SK-N-SH treated with all-trans-retinoic acid at 6 μM for 48 hours (cell line): ENCODE data around the gene NT5C3A.

Experiments used
- ARNTL ChIP-seq: fragments of 450-650 bp; formaldehyde crosslinking; IDR thresholded peaks from 2 replicates; pipeline ENCODE4 v1.5.0; 2020; ENCODE audit warnings: low read depth, mild to moderate bottlenecking, moderate library complexity, borderline replicate concordance
- CSDC2 ChIP-seq: fragments of 250-450 bp; sonication (Bioruptor Pico); IDR thresholded peaks from 2 replicates; pipeline ENCODE4 v1.5.0; 2020; ENCODE audit warnings: mild to moderate bottlenecking, moderate library complexity
- ESRRG ChIP-seq: fragments of 250-450 bp; sonication (Bioruptor Pico); IDR thresholded peaks from 2 replicates; pipeline ENCODE4 v1.6.1; 2021; ENCODE audit warnings: mild to moderate bottlenecking
- GLIS3 ChIP-seq: fragments of 250-450 bp; sonication (Bioruptor Pico); IDR thresholded peaks from 2 replicates; pipeline ENCODE4 v1.5.0; 2020; ENCODE audit warnings: mild to moderate bottlenecking, moderate library complexity
- ISL1 ChIP-seq: fragments of 250-450 bp; sonication (Bioruptor Pico); IDR thresholded peaks from 2 replicates; pipeline ENCODE4 v2.1.2; 2022; ENCODE audit warnings: mild to moderate bottlenecking, moderate library complexity
- OSR1 ChIP-seq: fragments of 250-450 bp; sonication (Bioruptor Pico); IDR thresholded peaks from 2 replicates; pipeline ENCODE4 v1.8.0; 2022; ENCODE audit warnings: moderate library complexity, mild to moderate bottlenecking, inconsistent platforms
- SNAI2 ChIP-seq: fragments of 250-450 bp; sonication (Bioruptor Pico); IDR thresholded peaks from 2 replicates; pipeline ENCODE4 v1.5.0; 2020; ENCODE audit warnings: mild to moderate bottlenecking, moderate library complexity
- TCF4 ChIP-seq: fragments of 250-450 bp; sonication (Bioruptor Pico); IDR thresholded peaks from 2 replicates; pipeline ENCODE4 v1.8.0; 2021; ENCODE audit warnings: mild to moderate bottlenecking, moderate library complexity, borderline replicate concordance
- TOX ChIP-seq: fragments of 250-450 bp; sonication (Bioruptor Pico); IDR thresholded peaks from 2 replicates; pipeline ENCODE4 v1.8.0; 2021; ENCODE audit warnings: mild to moderate bottlenecking, moderate library complexity, borderline replicate concordance
- ZFP3 ChIP-seq: fragments of 250-450 bp; sonication (Bioruptor Pico); IDR thresholded peaks from 2 replicates; pipeline ENCODE4 v1.5.0; 2020; ENCODE audit warnings: mild to moderate bottlenecking, moderate library complexity
- ZFP30 ChIP-seq: fragments of 450-650 bp; formaldehyde crosslinking; IDR thresholded peaks from 2 replicates; pipeline ENCODE4 v1.5.0; 2022; ENCODE audit warnings: mild to moderate bottlenecking, moderate library complexity
- ZNF565 ChIP-seq: fragments of 450-650 bp; formaldehyde crosslinking; conservative IDR thresholded peaks from 2 replicates; pipeline ENCODE4 v1.5.0; 2020; ENCODE audit warnings: low read depth, mild to moderate bottlenecking, moderate library complexity
- TF ChIP-seq, protein P1 (sequence below): fragments of 250-450 bp; sonication (Bioruptor Pico); IDR thresholded peaks from 2 replicates; pipeline ENCODE4 v1.8.0; 2020; ENCODE audit warnings: mild to moderate bottlenecking, moderate library complexity, borderline replicate concordance
- TF ChIP-seq, protein P2 (sequence below): fragments of 250-450 bp; sonication (Bioruptor Pico); IDR thresholded peaks from 2 replicates; pipeline ENCODE4 v1.5.1; 2020; ENCODE audit warnings: low read depth, mild to moderate bottlenecking, moderate library complexity

DNA sequence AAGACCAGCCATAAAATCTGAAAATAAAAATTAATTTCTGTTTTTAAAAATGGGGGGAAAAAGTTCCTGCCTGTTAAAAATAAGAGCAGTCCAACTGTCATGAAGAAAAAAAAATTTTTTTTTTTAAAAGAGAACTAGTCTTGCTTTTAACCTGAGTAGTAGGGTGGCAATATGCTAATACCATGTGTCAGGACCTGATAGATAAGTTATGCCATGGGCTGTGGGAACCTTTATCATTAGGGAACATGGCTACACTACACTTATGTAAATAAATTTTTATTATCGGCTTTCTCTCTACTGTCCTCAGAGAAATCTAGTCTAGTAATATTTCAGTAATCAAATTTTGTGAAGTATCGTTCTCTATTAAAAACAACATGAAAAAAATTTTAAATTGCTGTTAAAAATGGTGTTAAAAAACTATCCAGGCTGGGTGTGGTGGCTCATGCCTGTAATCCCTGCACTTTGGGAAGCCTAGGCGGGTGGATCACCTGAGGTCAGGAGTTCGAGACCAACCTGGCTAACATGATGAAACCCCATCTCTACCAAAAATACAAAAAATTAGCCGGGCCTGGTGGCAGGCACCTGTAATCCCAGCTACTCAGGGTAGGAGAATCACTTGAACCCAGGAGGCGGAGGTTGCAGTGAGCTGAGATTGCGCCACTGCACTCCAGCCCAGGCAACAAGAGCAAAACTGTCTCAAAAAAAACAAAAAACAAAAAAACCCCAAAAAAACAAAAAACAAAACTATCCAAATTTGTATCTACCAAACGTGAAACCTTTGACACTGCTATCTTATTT, 20.7 kb downstream of the NT5C3A start:
- no peak for TF ChIP-seq ZFP30 (CRISPR knock-in tag)
- TF ChIP-seq GLIS3, result no peak
- TF ChIP-seq CSDC2, result no peak
- no peak for TF ChIP-seq ESRRG (CRISPR knock-in tag)
- no peak for TF ChIP-seq ZFP3 (CRISPR knock-in tag)
- no peak for TF ChIP-seq SNAI2 (CRISPR knock-in tag)
- TF ChIP-seq, protein P1, sequence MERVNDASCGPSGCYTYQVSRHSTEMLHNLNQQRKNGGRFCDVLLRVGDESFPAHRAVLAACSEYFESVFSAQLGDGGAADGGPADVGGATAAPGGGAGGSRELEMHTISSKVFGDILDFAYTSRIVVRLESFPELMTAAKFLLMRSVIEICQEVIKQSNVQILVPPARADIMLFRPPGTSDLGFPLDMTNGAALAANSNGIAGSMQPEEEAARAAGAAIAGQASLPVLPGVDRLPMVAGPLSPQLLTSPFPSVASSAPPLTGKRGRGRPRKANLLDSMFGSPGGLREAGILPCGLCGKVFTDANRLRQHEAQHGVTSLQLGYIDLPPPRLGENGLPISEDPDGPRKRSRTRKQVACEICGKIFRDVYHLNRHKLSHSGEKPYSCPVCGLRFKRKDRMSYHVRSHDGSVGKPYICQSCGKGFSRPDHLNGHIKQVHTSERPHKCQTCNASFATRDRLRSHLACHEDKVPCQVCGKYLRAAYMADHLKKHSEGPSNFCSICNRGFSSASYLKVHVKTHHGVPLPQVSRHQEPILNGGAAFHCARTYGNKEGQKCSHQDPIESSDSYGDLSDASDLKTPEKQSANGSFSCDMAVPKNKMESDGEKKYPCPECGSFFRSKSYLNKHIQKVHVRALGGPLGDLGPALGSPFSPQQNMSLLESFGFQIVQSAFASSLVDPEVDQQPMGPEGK (CRISPR knock-in tag), result no peak
- TF ChIP-seq, protein P2, sequence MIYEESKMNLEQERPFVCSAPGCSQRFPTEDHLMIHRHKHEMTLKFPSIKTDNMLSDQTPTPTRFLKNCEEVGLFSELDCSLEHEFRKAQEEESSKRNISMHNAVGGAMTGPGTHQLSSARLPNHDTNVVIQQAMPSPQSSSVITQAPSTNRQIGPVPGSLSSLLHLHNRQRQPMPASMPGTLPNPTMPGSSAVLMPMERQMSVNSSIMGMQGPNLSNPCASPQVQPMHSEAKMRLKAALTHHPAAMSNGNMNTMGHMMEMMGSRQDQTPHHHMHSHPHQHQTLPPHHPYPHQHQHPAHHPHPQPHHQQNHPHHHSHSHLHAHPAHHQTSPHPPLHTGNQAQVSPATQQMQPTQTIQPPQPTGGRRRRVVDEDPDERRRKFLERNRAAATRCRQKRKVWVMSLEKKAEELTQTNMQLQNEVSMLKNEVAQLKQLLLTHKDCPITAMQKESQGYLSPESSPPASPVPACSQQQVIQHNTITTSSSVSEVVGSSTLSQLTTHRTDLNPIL (CRISPR knock-in tag), result no peak
- no peak for TF ChIP-seq TCF4 (CRISPR knock-in tag)
- no peak for TF ChIP-seq TOX (CRISPR knock-in tag)
- no peak for TF ChIP-seq ZNF565 (CRISPR knock-in tag)
- no peak for TF ChIP-seq OSR1
- TF ChIP-seq ISL1 (CRISPR knock-in tag), result no peak
- no peak for TF ChIP-seq ARNTL (CRISPR knock-in tag)
